ENCODE data around the gene KIAA1549.

GRCh38 chr7:138833596-138833995 lies 147.6 kb downstream of the KIAA1549 start:
- TF ChIP-seq EZH2 (IDR thresholded peaks at IDR 0.05) (no peak), POLR2AphosphoS5 (IDR thresholded peaks at IDR 0.05; ENCODE audit: borderline replicate concordance, low read depth, low read length) (no peak), FOXP2 (optimal IDR thresholded peaks at IDR 0.05; ENCODE audit: control extremely low read depth, extremely low read length, insufficient read depth) (no peak)
